HEK293 (cell line): ENCODE measurements around the gene GLG1.

Source experiments
- FEZF1 ChIP-seq: fragments of 450-650 bp; formaldehyde crosslinking; IDR thresholded peaks from 2 replicates; pipeline ENCODE4 v1.5.1; 2016; ENCODE audit warnings: missing biosample characterization, missing genetic modification characterization
- GLI4 ChIP-seq: fragments of 450-650 bp; formaldehyde crosslinking; IDR thresholded peaks from 2 replicates; pipeline ENCODE4 v1.5.1; 2016; ENCODE audit warnings: missing biosample characterization, missing genetic modification characterization
- KLF8 ChIP-seq: fragments of 450-650 bp; formaldehyde crosslinking; IDR thresholded peaks from 2 replicates; pipeline ENCODE4 v1.5.1; 2016; ENCODE audit warnings: missing biosample characterization, missing genetic modification characterization
- MEIS1 ChIP-seq: sonication (generic); formaldehyde crosslinking; IDR thresholded peaks from 2 replicates; pipeline ENCODE4 v1.8.1; 2022; ENCODE audit warnings: missing genetic modification reagents, mild to moderate bottlenecking, borderline replicate concordance
- RBAK ChIP-seq: fragments of 450-650 bp; formaldehyde crosslinking; IDR thresholded peaks from 2 replicates; pipeline ENCODE4 v1.5.1; 2016; ENCODE audit warnings: missing biosample characterization, missing genetic modification characterization
- SP7 ChIP-seq: fragments of 450-650 bp; formaldehyde crosslinking; IDR thresholded peaks from 2 replicates; pipeline ENCODE4 v1.5.1; 2016; ENCODE audit warnings: missing biosample characterization, missing genetic modification characterization
- ZEB2 ChIP-seq: fragments of 450-650 bp; formaldehyde crosslinking; IDR thresholded peaks from 2 replicates; pipeline ENCODE4 v1.5.1; 2016; ENCODE audit warnings: missing biosample characterization, missing genetic modification characterization
- ZFHX2 ChIP-seq: fragments of 450-650 bp; formaldehyde crosslinking; conservative IDR thresholded peaks from 2 replicates; pipeline ENCODE4 v1.5.1; 2016; ENCODE audit warnings: missing biosample characterization, missing genetic modification characterization
- ZFP3 ChIP-seq: fragments of 450-650 bp; formaldehyde crosslinking; IDR thresholded peaks from 2 replicates; pipeline ENCODE4 v1.5.1; 2016; ENCODE audit warnings: low read depth, missing biosample characterization, missing genetic modification characterization
- ZNF23 ChIP-seq: fragments of 450-650 bp; formaldehyde crosslinking; IDR thresholded peaks from 2 replicates; pipeline ENCODE4 v1.5.1; 2016; ENCODE audit warnings: missing biosample characterization, missing genetic modification characterization, borderline replicate concordance
- ZNF350 ChIP-seq: fragments of 450-650 bp; formaldehyde crosslinking; IDR thresholded peaks from 2 replicates; pipeline ENCODE4 v1.5.0; 2017; ENCODE audit warnings: missing biosample characterization, mild to moderate bottlenecking, missing genetic modification characterization
- ZNF416 ChIP-seq: fragments of 450-650 bp; formaldehyde crosslinking; IDR thresholded peaks from 2 replicates; pipeline ENCODE4 v1.5.1; 2016; ENCODE audit warnings: missing biosample characterization, missing genetic modification characterization
- ZNF426 ChIP-seq: fragments of 450-650 bp; formaldehyde crosslinking; IDR thresholded peaks from 2 replicates; pipeline ENCODE4 v1.5.1; 2017; ENCODE audit warnings: missing biosample characterization, missing genetic modification characterization, mild to moderate bottlenecking, inconsistent platforms, moderate library complexity
- ZNF548 ChIP-seq: fragments of 450-650 bp; formaldehyde crosslinking; IDR thresholded peaks from 2 replicates; pipeline ENCODE4 v1.5.1; 2016; ENCODE audit warnings: missing biosample characterization, missing genetic modification characterization
- ZNF571 ChIP-seq: fragments of 450-650 bp; formaldehyde crosslinking; IDR thresholded peaks from 2 replicates; pipeline ENCODE4 v1.5.0; 2017; ENCODE audit warnings: missing biosample characterization, missing genetic modification characterization
- ZNF623 ChIP-seq: fragments of 450-650 bp; formaldehyde crosslinking; IDR thresholded peaks from 2 replicates; pipeline ENCODE4 v1.5.1; 2016; ENCODE audit warnings: missing biosample characterization, missing genetic modification characterization
- ZNF670 ChIP-seq: fragments of 450-650 bp; formaldehyde crosslinking; IDR thresholded peaks from 2 replicates; pipeline ENCODE4 v1.5.1; 2016; ENCODE audit warnings: missing biosample characterization, missing genetic modification characterization, low read depth
- ZNF701 ChIP-seq: fragments of 450-650 bp; formaldehyde crosslinking; IDR thresholded peaks from 2 replicates; pipeline ENCODE4 v1.5.1; 2016; ENCODE audit warnings: missing biosample characterization, missing genetic modification characterization
- ZNF707 ChIP-seq: fragments of 450-650 bp; formaldehyde crosslinking; IDR thresholded peaks from 2 replicates; pipeline ENCODE4 v1.5.1; 2016; ENCODE audit warnings: missing biosample characterization, missing genetic modification characterization
- ZNF791 ChIP-seq: fragments of 450-650 bp; formaldehyde crosslinking; IDR thresholded peaks from 2 replicates; pipeline ENCODE4 v1.5.1; 2016; ENCODE audit warnings: missing biosample characterization, missing genetic modification characterization
- ZSCAN16 ChIP-seq: fragments of 450-650 bp; formaldehyde crosslinking; IDR thresholded peaks from 2 replicates; pipeline ENCODE4 v1.5.1; 2016; ENCODE audit warnings: missing biosample characterization, missing genetic modification characterization
- TF ChIP-seq, protein P1 (sequence below): fragments of 450-650 bp; formaldehyde crosslinking; IDR thresholded peaks from 2 replicates; pipeline ENCODE4 v1.5.1; 2016; ENCODE audit warnings: missing biosample characterization, missing genetic modification characterization
- TF ChIP-seq, protein P2 (sequence below): fragments of 450-650 bp; formaldehyde crosslinking; IDR thresholded peaks from 2 replicates; pipeline ENCODE4 v1.5.1; 2016; ENCODE audit warnings: missing biosample characterization, missing genetic modification characterization
- TF ChIP-seq, protein P3 (sequence below): fragments of 450-650 bp; formaldehyde crosslinking; IDR thresholded peaks from 2 replicates; pipeline ENCODE4 v1.5.1; 2017; ENCODE audit warnings: missing biosample characterization, missing genetic modification characterization
- TF ChIP-seq, protein P4 (sequence below): IDR thresholded peaks from 2 replicates; pipeline ENCODE4 v1.6.1; 2011; ENCODE audit warnings: mild to moderate bottlenecking, low read depth, low read length, borderline replicate concordance
- TF ChIP-seq, protein P5 (sequence below): fragments of 450-650 bp; IDR thresholded peaks from 2 replicates; pipeline ENCODE4 v1.5.1; 2018; ENCODE audit warnings: missing biosample characterization, mild to moderate bottlenecking, missing genetic modification characterization
- TF ChIP-seq, protein P6 (sequence below): fragments of 450-650 bp; formaldehyde crosslinking; IDR thresholded peaks from 2 replicates; pipeline ENCODE4; 2016; ENCODE audit warnings: missing biosample characterization, missing genetic modification characterization
- TF ChIP-seq, protein P7 (sequence below): fragments of 450-650 bp; formaldehyde crosslinking; IDR thresholded peaks from 2 replicates; pipeline ENCODE4 v1.5.1; 2016; ENCODE audit warnings: missing biosample characterization, missing genetic modification characterization

GLG1 gene

DNA sequence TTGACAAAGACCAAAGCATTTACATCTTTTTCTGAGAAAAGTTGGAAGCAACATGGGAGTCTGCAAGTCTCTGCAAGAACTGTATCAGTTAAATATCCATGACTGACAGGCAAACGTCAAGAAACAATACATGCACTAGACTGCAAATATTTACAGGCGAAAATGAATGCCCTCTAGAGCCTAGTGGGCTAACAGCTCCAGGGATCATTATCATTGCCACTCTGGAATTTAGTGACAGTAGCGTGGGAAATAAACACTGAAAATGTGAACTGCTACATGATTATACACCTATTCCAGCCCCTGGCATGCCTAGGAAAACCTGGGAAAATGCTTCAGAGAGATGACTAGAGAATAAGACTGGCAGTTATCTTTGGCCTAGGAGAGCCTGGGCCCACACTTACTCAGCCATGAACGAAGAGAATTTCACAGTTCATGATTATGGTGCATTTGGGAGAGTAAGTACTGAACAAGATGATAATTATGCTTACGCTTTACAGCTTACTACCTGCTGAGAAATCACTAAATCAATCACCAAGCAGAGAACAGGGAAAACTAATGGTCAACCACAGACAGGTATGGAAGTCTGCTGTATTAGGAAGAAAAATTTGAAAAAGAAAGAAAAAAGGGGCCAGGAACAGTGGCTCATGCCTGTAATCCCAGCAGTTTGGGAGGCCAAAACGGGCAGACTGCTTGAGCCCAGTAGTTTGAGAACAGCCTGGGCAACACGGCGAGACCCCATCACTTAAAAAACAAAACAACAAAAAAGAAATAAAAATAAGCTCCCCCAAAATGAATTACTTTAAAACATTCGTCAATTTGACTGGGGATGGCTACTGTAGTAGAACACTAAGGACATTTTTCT, 119.0 kb downstream of the GLG1 start (continued):
- TF ChIP-seq, protein P1, sequence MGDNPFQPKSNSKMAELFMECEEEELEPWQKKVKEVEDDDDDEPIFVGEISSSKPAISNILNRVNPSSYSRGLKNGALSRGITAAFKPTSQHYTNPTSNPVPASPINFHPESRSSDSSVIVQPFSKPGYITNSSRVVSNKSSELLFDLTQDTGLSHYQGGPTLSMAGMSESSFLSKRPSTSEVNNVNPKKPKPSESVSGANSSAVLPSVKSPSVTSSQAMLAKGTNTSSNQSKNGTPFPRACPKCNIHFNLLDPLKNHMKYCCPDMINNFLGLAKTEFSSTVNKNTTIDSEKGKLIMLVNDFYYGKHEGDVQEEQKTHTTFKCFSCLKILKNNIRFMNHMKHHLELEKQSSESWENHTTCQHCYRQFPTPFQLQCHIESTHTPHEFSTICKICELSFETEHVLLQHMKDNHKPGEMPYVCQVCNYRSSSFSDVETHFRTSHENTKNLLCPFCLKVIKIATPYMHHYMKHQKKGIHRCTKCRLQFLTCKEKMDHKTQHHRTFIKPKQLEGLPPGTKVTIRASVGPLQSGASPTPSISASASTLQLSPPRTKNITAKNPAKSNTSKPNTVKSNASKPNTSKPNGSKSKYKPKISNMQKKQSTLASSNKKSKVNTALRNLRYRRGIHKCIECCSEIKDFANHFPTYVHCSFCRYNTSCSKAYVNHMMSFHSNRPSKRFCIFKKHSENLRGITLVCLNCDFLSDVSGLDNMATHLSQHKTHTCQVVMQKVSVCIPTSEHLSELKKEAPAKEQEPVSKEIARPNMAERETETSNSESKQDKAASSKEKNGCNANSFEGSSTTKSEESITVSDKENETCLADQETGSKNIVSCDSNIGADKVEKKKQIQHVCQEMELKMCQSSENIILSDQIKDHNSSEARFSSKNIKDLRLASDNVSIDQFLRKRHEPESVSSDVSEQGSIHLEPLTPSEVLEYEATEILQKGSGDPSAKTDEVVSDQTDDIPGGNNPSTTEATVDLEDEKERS (tag by site-specific recombination): no peak
- TF ChIP-seq ZNF548 (tag by site-specific recombination): no peak
- TF ChIP-seq, protein P2, sequence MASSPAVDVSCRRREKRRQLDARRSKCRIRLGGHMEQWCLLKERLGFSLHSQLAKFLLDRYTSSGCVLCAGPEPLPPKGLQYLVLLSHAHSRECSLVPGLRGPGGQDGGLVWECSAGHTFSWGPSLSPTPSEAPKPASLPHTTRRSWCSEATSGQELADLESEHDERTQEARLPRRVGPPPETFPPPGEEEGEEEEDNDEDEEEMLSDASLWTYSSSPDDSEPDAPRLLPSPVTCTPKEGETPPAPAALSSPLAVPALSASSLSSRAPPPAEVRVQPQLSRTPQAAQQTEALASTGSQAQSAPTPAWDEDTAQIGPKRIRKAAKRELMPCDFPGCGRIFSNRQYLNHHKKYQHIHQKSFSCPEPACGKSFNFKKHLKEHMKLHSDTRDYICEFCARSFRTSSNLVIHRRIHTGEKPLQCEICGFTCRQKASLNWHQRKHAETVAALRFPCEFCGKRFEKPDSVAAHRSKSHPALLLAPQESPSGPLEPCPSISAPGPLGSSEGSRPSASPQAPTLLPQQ (tag by site-specific recombination): peak; percentile 69
- TF ChIP-seq ZNF350 (tag by site-specific recombination): no peak
- TF ChIP-seq GLI4 (tag by site-specific recombination): no peak
- TF ChIP-seq ZNF791 (tag by site-specific recombination): no peak
- no peak for TF ChIP-seq ZNF571 (tag by site-specific recombination)
- TF ChIP-seq, protein P3, sequence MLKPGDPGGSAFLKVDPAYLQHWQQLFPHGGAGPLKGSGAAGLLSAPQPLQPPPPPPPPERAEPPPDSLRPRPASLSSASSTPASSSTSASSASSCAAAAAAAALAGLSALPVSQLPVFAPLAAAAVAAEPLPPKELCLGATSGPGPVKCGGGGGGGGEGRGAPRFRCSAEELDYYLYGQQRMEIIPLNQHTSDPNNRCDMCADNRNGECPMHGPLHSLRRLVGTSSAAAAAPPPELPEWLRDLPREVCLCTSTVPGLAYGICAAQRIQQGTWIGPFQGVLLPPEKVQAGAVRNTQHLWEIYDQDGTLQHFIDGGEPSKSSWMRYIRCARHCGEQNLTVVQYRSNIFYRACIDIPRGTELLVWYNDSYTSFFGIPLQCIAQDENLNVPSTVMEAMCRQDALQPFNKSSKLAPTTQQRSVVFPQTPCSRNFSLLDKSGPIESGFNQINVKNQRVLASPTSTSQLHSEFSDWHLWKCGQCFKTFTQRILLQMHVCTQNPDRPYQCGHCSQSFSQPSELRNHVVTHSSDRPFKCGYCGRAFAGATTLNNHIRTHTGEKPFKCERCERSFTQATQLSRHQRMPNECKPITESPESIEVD (tag by site-specific recombination): peak; percentile 93
- no peak for TF ChIP-seq ZNF707 (tag by site-specific recombination)
- TF ChIP-seq ZFHX2 (tag by site-specific recombination): no peak
- 0 out of 2 replicates have a peak, but pooled peaks have one; percentile 47 for TF ChIP-seq ZSCAN16 (tag by site-specific recombination)
- TF ChIP-seq KLF8 (tag by site-specific recombination): no peak
- TF ChIP-seq, protein P4, sequence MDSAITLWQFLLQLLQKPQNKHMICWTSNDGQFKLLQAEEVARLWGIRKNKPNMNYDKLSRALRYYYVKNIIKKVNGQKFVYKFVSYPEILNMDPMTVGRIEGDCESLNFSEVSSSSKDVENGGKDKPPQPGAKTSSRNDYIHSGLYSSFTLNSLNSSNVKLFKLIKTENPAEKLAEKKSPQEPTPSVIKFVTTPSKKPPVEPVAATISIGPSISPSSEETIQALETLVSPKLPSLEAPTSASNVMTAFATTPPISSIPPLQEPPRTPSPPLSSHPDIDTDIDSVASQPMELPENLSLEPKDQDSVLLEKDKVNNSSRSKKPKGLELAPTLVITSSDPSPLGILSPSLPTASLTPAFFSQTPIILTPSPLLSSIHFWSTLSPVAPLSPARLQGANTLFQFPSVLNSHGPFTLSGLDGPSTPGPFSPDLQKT: no peak
- no peak for TF ChIP-seq RBAK (tag by site-specific recombination)
- TF ChIP-seq ZNF23 (tag by site-specific recombination): no peak
- no peak for TF ChIP-seq ZFP3 (tag by site-specific recombination)
- TF ChIP-seq FEZF1 (tag by site-specific recombination): peak; percentile 85
- no peak for TF ChIP-seq ZNF701 (tag by site-specific recombination)
- no peak for TF ChIP-seq MEIS1 (CRISPR knock-in tag)
- TF ChIP-seq, protein P5, sequence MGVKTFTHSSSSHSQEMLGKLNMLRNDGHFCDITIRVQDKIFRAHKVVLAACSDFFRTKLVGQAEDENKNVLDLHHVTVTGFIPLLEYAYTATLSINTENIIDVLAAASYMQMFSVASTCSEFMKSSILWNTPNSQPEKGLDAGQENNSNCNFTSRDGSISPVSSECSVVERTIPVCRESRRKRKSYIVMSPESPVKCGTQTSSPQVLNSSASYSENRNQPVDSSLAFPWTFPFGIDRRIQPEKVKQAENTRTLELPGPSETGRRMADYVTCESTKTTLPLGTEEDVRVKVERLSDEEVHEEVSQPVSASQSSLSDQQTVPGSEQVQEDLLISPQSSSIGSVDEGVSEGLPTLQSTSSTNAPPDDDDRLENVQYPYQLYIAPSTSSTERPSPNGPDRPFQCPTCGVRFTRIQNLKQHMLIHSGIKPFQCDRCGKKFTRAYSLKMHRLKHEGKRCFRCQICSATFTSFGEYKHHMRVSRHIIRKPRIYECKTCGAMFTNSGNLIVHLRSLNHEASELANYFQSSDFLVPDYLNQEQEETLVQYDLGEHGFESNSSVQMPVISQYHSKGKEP (tag by site-specific recombination): peak; percentile 74
- peak; percentile 97 for TF ChIP-seq SP7 (tag by site-specific recombination)
- TF ChIP-seq ZNF623 (tag by site-specific recombination): no peak
- TF ChIP-seq ZEB2 (tag by site-specific recombination): no peak
- TF ChIP-seq, protein P6, sequence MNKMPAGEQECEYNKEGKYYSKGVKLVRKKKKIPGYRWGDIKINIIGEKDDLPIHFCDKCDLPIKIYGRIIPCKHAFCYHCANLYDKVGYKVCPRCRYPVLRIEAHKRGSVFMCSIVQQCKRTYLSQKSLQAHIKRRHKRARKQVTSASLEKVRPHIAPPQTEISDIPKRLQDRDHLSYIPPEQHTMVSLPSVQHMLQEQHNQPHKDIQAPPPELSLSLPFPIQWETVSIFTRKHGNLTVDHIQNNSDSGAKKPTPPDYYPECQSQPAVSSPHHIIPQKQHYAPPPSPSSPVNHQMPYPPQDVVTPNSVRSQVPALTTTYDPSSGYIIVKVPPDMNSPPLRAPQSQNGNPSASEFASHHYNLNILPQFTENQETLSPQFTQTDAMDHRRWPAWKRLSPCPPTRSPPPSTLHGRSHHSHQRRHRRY (tag by site-specific recombination): no peak
- TF ChIP-seq ZNF416 (tag by site-specific recombination): no peak
- no peak for TF ChIP-seq ZNF670
- TF ChIP-seq ZNF426 (tag by site-specific recombination): no peak
- TF ChIP-seq, protein P7, sequence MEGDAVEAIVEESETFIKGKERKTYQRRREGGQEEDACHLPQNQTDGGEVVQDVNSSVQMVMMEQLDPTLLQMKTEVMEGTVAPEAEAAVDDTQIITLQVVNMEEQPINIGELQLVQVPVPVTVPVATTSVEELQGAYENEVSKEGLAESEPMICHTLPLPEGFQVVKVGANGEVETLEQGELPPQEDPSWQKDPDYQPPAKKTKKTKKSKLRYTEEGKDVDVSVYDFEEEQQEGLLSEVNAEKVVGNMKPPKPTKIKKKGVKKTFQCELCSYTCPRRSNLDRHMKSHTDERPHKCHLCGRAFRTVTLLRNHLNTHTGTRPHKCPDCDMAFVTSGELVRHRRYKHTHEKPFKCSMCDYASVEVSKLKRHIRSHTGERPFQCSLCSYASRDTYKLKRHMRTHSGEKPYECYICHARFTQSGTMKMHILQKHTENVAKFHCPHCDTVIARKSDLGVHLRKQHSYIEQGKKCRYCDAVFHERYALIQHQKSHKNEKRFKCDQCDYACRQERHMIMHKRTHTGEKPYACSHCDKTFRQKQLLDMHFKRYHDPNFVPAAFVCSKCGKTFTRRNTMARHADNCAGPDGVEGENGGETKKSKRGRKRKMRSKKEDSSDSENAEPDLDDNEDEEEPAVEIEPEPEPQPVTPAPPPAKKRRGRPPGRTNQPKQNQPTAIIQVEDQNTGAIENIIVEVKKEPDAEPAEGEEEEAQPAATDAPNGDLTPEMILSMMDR (tag by site-specific recombination): no peak
